AG08396 (cell line): Measurements from ENCODE around the gene HOXD12.

Experiments
- DNase-seq: peaks from one replicate; pipeline ENCODE4 v3.0.0; 2012; ENCODE audit warnings: low spot score, mixed read lengths

Gene HOXD12

GRCh38 chr2:176093145-176093897 is 6.3 kb upstream of the HOXD12 start:
- no peak for DNase-seq

GRCh38 chr2:176093898-176094249 is 5.7 kb upstream of the HOXD12 start:
- no peak for DNase-seq

DNA sequence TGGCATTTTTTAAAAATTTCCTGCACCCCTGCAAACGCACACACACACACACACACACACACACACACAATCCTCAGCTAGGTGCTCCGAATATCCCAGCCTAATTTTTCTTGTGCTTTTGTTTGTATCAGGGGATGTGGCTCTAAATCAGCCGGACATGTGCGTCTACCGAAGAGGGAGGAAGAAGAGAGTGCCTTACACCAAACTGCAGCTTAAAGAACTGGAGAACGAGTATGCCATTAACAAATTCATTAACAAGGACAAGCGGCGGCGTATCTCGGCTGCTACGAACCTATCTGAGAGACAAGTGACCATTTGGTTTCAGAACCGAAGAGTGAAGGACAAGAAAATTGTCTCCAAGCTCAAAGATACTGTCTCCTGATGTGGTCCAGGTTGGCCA is 5.2 kb upstream of the HOXD12 start:
- no peak for DNase-seq

GRCh38 chr2:176095421-176095820 is 4.2 kb upstream of the HOXD12 start:
- DNase-seq = no peak

GRCh38 chr2:176096243-176096985 is 3.2 kb upstream of the HOXD12 start:
- DNase-seq = no peak

- DNase-seq = peak; percentile 88
Measured at GRCh38 chr2:176096986-176097819, 2.4 kb upstream of the HOXD12 start.

DNA sequence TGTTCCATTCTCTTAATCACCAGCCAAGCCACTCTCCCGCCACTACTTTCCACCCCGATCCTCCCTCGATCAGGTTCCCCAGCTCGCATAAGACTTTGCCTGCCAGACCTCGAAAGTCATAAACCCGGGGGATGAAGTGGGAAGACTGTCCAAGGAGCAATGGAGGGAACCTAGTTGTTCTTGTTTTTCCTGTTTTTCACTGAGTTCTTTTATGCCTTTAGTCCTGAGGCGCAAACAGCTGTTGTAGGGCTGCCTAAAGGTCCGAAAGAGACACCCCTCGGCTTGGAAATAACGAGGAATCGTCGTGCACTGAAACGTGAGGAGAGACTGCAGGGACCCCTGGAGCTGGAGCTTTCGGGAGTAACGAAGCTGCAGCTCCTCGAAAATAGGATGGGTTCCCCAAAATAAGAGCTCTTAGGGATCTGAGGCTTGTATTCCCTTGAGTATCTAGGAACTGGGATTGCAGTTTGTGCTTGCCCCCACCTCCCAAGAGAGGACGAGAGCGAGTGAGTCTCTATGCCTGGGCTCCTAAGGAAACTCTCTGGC is 1.7 kb upstream of the HOXD12 start:
- no peak for DNase-seq

GRCh38 chr2:176098366-176099158 is 1.0 kb upstream of the HOXD12 start:
- no peak for DNase-seq

DNA sequence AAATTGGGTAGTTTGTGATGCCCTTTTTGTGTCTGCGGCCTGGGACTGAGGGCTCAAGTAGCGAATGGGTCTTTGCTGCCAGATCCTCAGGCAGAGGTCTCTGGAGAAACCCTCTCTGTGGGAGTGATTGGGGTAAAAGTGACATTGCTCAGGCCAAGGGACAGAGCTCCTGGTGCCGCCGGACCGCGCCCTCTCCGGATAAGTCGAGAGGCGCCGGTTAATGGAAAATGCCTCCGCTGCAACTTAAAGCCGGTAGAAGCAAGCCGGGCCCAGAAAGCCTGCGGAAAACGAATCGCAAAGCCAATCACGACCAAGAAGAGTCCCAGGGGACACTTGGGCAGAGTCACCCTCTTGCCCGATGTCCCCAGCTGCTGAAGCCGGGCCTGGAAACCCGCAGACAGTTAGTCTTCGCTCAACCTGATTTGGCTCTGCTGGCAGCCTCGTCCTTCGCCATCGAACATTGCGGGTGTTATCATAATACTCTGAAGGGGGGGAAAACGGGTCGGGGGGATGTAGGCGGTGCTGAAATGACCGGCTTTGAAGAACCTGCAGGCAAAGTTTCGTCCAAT is 352 bp upstream of the HOXD12 start:
- no peak for DNase-seq

DNA sequence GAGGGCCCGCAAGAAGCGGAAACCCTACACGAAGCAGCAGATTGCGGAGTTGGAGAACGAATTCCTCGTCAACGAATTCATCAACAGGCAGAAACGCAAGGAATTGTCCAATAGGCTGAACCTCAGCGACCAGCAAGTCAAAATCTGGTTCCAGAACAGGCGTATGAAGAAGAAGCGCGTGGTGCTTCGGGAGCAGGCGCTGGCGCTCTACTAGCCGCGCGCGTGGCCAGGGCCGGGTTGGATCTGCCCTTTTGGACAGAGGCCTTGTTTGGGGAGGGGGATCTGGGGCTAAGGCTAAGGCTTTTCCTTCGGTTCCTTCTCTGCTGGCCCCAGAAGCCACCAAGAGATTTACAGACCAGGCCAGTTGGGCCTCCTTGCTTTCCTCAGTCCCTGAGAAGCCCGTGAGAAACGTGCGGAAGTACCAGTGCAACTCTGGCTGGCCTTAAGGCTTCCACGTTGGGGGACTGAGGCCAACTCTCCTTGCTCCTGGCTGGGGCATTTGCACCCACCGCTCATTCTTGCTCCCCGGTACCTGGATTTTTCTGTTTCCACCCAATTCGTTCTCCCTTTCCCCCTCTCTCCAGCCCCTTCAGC is 1.0 kb downstream of the HOXD12 start:
- DNase-seq = no peak

- no peak for DNase-seq
Measured at GRCh38 chr2:176101216-176101830, 1.7 kb downstream of the HOXD12 start.

DNA sequence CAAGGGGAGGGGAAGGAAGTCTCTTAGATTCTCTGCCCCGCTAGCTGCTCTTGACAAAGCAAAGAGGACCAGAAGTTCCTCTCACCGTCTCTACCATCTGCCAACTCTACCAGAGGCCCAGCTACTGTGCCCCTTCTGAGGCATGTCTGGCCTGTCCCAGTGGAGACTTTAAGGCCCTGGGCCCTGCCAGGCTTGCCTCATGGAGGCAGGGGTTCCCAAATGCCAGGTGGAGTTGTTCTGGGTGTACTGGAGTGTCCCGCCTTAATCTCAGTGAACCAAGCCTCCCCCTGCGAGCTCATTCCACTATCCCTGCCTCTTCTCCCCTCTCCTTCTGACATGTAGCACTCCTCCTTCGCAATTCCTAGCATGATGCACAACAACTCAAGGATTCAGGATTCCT is 2.2 kb downstream of the HOXD12 start:
- no peak for DNase-seq

- DNase-seq = no peak
Measured at GRCh38 chr2:176102309-176102866, 2.8 kb downstream of the HOXD12 start.

DNA sequence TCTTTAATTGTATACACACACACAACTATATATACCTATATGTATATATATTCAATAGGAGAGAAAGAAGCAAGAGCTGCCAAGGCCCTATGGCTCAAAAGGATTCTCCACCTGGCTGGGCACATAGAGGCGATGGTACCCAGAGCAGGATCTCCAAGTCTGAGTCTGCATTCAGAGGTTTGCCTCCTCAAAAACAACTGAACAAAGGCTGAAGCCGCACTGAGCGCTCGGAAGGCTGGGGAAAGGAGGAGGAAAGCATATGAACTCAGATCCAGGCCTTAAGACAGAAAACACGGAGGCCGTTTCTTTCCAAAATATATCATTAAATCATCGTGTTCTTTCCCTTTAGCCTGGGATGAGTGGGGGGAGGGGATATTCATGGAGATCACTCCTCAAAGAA is 3.6 kb downstream of the HOXD12 start:
- no peak for DNase-seq

- no peak for DNase-seq
Measured at GRCh38 chr2:176103742-176104315, 4.2 kb downstream of the HOXD12 start.

- no peak for DNase-seq
Measured at GRCh38 chr2:176104316-176105077, 4.9 kb downstream of the HOXD12 start.

DNA sequence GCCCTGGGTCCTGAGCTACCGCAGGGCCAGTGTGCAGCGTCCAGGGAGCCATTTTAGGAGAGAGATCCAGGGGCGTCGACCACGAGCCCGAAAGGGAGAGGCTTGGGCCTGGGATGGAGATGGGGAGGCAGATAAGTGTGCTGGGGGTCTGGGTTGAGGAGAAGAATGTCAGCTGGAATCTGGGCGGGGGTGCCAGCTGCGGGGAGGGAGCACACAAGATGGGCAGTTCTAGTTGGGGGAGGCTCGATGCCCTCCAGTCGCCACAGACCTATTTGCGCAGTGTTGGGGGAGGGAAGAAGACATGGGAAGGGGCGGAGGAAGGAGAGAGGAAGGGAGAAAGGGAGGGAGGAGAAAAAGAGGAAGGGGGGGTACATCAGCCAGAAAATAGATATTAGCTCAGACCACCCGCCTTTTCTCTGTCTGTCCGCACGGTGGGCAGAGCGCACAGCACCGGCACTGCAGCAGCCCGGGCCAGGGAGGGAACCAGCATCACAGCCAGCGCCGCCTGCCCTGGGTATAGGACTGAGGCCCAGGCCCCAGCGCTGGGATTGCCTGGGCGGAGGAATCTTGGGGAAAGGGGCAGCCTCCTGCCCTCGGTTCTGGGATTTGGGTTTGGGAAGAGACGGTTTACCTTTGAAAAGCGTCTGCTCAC is 5.6 kb downstream of the HOXD12 start:
- no peak for DNase-seq
